Epithelial cell of proximal tubule (primary cell): ENCODE measurements around the gene SRPRB. TPM values are rescaled to one million over a fixed set of nuclear protein-coding genes. Genes with fewer than 3 reads are reported as not detected.

ENCODE experiments used
- DNase-seq: peaks from one replicate; pipeline ENCODE4 v3.0.0-alpha.2; 2011; ENCODE audit warnings: low read depth
- H3K4me3 ChIP-seq: 2 replicates; pipeline ENCODE4 v1.5.1; 2011; ENCODE audit warnings: low read depth, mild to moderate bottlenecking, low read length
- total RNA-seq: library from RNA; depleted of rRNA; stranded (reverse); fragments of >200 nt; gene quantifications from 2 replicates; pipeline ENCODE4 v1.2.3, GENCODE V29; 2015
- TF ChIP-seq, protein P1 (sequence below): conservative IDR thresholded peaks from 2 replicates; pipeline ENCODE4 v1.5.1; 2012; ENCODE audit warnings: low read depth, mild to moderate bottlenecking, low read length

Gene SRPRB
- total RNA-seq, 1 donor from 2014 or later: 18.7 TPM

DNA sequence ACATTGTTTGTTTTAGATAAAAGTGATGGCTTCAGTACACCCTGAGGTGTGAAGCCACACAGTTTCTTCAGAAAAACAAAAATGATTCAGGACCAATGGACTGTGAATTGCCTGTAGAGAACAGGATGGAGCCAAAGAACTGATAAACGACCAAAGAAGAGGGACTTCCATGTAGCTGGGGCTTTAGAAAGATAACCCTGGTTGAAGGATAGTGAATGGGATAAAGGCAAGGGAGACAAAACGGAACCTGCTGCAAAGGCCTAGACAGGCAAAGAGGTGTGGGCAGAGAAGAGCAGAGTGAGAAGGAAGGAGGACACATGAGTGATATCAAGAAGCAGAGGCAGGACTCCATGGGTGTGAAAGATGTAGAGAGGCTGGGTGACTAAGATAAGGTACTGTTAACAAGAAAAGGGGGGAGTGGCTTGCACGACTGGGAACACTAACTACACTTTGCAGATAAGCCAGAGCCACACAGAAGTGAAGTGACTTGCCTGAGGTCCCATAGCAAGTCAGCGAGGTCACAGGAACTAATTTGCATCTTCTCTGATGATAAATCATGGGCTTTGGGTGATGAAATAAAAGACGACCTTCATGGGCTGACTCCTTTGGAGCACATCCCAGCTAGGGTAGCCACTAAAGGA lies 45.8 kb downstream of the SRPRB start:
- no peak for DNase-seq
- TF ChIP-seq, protein P1, sequence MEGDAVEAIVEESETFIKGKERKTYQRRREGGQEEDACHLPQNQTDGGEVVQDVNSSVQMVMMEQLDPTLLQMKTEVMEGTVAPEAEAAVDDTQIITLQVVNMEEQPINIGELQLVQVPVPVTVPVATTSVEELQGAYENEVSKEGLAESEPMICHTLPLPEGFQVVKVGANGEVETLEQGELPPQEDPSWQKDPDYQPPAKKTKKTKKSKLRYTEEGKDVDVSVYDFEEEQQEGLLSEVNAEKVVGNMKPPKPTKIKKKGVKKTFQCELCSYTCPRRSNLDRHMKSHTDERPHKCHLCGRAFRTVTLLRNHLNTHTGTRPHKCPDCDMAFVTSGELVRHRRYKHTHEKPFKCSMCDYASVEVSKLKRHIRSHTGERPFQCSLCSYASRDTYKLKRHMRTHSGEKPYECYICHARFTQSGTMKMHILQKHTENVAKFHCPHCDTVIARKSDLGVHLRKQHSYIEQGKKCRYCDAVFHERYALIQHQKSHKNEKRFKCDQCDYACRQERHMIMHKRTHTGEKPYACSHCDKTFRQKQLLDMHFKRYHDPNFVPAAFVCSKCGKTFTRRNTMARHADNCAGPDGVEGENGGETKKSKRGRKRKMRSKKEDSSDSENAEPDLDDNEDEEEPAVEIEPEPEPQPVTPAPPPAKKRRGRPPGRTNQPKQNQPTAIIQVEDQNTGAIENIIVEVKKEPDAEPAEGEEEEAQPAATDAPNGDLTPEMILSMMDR: no peak
- H3K4me3 ChIP-seq: no peak overlapping the region

DNA sequence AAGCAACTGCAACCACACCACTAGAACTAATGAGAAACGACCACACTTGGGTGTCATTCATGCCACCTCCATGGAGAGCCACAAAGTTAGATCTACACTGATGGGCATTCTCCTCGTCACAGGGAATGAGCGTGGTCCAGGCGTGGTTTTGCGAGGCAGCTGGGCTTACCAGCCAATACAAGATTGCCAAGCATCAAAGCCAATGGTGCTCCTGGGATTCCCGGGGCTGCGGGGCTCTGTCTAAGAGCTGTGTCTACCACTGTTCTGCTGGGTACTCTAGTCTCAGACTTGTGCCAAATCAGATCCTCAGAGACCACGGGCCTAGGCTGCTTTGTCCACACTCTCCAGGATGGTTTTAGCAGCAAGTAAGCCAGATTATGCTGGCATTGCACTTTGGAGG lies 46.3 kb downstream of the SRPRB start:
- no peak overlapping the region for H3K4me3 ChIP-seq
- DNase-seq: no peak
- TF ChIP-seq, protein P1: no peak

DNA sequence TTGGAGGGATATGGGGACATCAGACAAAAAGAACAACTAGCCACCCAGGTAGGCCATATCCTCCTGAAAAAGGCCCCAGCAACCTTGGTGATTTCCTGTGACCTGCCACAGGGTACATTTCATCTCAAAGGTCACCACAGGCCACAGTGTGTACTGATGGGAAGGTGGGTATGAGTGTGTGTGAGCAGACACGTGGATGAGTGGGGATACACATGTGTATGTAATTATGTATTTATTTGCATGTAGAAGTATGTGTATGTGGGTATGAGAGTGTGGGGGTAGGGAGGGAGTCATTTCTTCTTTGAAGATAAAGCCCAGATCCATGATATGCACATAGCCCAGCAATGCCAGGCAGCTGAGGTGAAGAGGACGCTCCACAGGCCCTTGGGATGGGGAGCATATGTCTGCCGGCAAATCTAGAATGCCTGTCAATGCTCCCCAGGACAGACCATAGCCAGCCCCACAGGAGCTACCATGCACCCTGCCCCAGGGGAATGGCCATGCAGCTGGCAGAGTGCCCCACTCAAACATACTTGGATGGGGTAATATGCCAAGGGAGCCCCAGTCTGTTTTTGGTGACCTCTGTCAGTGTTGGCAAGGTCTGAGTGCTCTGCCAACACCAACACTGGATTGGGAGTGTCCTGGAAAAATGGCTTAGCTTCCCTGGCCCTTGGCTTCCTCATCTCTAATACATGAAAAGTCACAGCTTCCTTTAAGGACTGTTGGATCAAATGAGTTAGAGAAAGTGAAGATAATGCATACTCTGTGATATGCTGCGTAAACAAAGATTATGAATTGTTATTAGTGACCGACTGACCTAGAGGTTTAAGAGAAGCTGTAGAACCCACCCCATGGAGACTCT lies 47.7 kb downstream of the SRPRB start:
- TF ChIP-seq, protein P1: no peak
- H3K4me3 ChIP-seq: no peak overlapping the region
- no peak for DNase-seq

DNA sequence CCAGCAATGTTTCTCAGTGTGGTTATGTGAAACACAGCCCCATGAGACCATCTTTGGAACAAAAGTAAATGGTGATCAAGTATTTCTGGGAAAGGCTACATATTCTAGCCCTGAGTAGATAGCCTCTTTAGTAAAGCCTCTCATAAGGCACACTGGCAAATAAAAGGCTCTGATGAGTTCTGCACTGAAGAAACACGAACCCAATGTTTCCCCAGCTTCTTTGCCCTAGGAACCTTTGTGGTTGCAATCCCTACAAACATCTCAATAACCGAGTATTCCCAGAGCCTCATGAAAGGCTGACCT lies 48.3 kb downstream of the SRPRB start:
- no peak for DNase-seq
- TF ChIP-seq, protein P1: no peak

DNA sequence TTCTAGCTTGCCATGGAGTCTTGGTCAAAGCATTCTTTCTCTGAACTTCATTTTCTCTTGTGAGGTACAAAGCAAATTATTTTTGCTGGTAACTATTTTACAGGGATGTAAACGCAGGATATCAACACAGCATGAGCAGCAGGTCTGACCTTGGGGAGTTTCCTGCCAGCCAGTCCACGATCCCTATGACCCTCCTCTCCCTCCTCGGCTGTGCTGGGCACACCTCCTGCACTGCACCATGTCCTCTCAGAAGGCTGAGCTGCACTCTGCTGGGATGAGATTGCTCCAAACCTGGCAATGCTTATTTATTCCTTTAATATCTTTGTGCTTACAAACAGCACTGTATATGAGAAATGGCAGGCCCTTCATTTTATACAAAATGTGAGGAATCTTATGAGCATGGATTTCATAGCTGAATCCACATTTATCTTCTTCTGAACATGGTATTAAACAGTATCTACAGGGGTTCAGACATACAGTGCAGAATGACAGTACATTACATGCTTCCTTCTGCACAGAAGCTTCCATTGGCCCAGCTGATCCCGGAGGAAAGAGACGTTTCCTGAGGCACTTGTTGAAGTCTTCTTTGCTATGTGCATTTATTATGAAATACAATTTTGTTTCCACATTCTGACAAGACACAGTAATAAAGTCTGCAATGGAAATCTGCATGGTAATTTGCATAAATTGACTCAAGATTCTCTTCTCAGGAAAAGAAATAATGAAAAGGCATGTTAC lies 48.8 kb downstream of the SRPRB start:
- no peak for DNase-seq
- no peak overlapping the region for H3K4me3 ChIP-seq
- TF ChIP-seq, protein P1: no peak

More for the DNA sequence above, 48.3 kb downstream of the SRPRB start:
- H3K4me3 ChIP-seq: no peak overlapping the region

DNA sequence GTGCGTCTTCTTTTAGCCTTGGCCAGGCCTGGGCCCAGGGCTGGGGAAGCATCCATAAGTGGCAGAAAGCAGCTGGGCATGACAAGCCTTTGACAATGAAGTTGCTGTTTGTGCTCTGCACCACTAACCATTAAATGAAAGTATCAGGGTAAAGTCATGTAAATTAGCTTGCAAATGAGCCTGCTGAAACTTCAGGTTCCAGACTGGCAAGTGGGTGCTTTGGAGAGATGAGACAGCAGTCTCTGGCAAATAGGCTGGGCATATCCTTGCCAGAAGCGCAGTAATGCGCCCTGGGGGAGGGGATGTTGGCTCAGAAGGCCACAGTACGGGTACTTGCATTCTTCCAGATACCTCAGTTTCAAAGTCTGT lies 49.4 kb downstream of the SRPRB start:
- H3K4me3 ChIP-seq: no peak overlapping the region
- TF ChIP-seq, protein P1: no peak
- DNase-seq: no peak
